Stimulated activated CD8-positive, alpha-beta memory T cell treated with anti-CD3 and anti-CD28 coated beads, Interleukin-15, amount 100 ng/mL, for 24 hours (primary cell): ENCODE measurements around the gene HSD11B2.

ENCODE experiments used
- DNase-seq: peaks from one replicate; pipeline ENCODE4 v3.0.0-alpha.2; 2020; ENCODE audit warnings: low read depth

Gene HSD11B2

GRCh38 chr16:67396159-67397035 lies 34.5 kb upstream of the HSD11B2 start:
- no peak for DNase-seq

GRCh38 chr16:67397036-67397801 lies 33.7 kb upstream of the HSD11B2 start:
- no peak for DNase-seq

GRCh38 chr16:67397812-67398545 lies 32.9 kb upstream of the HSD11B2 start:
- no peak for DNase-seq

- no peak for DNase-seq
These were observed 32.2 kb upstream of the HSD11B2 start for GRCh38 chr16:67398546-67399217.

- peak; percentile 35 for DNase-seq
These were observed 31.6 kb upstream of the HSD11B2 start for GRCh38 chr16:67399218-67399733.

- no peak for DNase-seq
These were observed 30.9 kb upstream of the HSD11B2 start for GRCh38 chr16:67399749-67400704.

GRCh38 chr16:67400901-67401300 lies 30.0 kb upstream of the HSD11B2 start:
- no peak for DNase-seq

- DNase-seq, result no peak
These were observed 26.9 kb upstream of the HSD11B2 start for GRCh38 chr16:67403976-67404555.

- DNase-seq, result no peak
These were observed 26.1 kb upstream of the HSD11B2 start for GRCh38 chr16:67404740-67405226.

- DNase-seq, result no peak
These were observed 25.6 kb upstream of the HSD11B2 start for GRCh38 chr16:67405336-67405735.

- no peak for DNase-seq
These were observed 24.6 kb upstream of the HSD11B2 start for GRCh38 chr16:67406111-67406971.

- no peak for DNase-seq
These were observed 23.6 kb upstream of the HSD11B2 start for GRCh38 chr16:67407176-67407787.

- no peak for DNase-seq
These were observed 23.0 kb upstream of the HSD11B2 start for GRCh38 chr16:67407788-67408452.

- no peak for DNase-seq
These were observed 21.3 kb upstream of the HSD11B2 start for GRCh38 chr16:67409631-67410030.

- DNase-seq, result no peak
These were observed 19.6 kb upstream of the HSD11B2 start for GRCh38 chr16:67411339-67411738.

- no peak for DNase-seq
These were observed 18.6 kb upstream of the HSD11B2 start for GRCh38 chr16:67412294-67412693.

- DNase-seq, result no peak
These were observed 16.7 kb upstream of the HSD11B2 start for GRCh38 chr16:67413978-67414911.
